Measurements from ENCODE around the gene NAA10. TPM values are rescaled to one million over a fixed set of nuclear protein-coding genes. Genes with fewer than 3 reads are reported as not detected.

The NAA10 gene
- total RNA-seq, 1 experiment from 2014 or later = 124 TPM

DNA sequence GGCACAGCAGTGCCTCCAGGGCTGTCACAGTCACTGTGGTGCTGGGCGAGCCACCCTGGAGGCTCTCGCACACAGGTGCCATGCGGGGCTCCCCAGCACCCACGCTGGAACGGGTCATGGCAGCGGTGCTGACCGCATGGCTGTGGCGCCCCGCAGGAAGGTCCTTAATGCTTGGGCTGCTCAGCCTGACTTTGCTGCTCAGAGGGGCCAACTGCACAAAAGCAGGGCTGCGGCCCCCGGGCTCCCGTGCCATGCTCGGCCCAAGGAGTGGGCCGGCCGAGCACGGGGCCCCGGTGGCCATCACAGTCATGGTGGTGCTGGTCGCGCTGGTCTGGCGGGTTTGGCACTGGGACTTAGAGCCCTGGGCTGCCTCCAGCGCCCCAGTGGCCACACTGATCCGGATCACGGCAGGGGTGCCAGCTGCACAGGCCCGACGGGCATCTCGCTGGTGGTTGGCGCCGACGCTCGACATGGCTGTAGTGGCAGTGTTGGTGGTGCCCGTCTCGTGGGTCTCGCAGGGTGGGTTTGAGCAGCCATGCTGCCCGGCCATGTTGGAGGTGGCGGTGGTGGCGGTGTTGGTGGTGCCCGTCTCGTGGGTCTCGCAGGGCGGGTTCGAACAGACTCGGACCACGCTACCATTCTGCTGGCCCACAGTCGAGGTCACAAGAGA is 19.9 kb upstream of the NAA10 start:
- TSS peak; percentile 8 for BruUV-seq (replicated peaks)
- no peak for ATAC-seq

More for the DNA sequence above, 19.9 kb upstream of the NAA10 start:
- peaks cover 0 to 19% of the 10 kb centered on the region in 2 experiments; a peak in 1 of 4 replicates for H3K36me3 ChIP-seq (ENCODE audit: control insufficient read depth in 1 of 2, insufficient read depth in 2 of 2, low read length in 2 of 2)
- no peaks in the 10 kb centered on the region for H4K20me1 ChIP-seq (ENCODE audit: insufficient read depth)
- ChIA-PET POLR2A (no interaction called here), CTCF (no interaction called here), RAD21 (ENCODE audit: low non-redundant PET in 1 of 2, low total read pairs in 2 of 2, uncharacterized antibody in 2 of 2, unreplicated experiment in 2 of 2) (no interaction called here)
- H3K4me1 ChIP-seq (ENCODE audit: control insufficient read depth in 1 of 2, insufficient read depth in 2 of 2, low read length in 2 of 2) = no peaks in the 10 kb centered on the region
- no peak overlapping the region for H2AFZ ChIP-seq (ENCODE audit: low read depth, low read length, poor library complexity, severe bottlenecking)
- no peak overlapping the region for H3K27ac ChIP-seq (ENCODE audit: low read depth, low read length)
- H3K27me3 ChIP-seq (ENCODE audit: insufficient read depth, low read length) = no peaks in the 10 kb centered on the region
- no peaks in the 10 kb centered on the region for H3K9me2 ChIP-seq (ENCODE audit: insufficient read depth)
- no peak overlapping the region for H3K4me3 ChIP-seq (replicated peaks in 1 of 2; ENCODE audit: low read depth in 1 of 2, low read length in 2 of 2)
- intact Hi-C loops (cut with micrococcal nuclease) = no loop called here
- no peak overlapping the region for H3K9ac ChIP-seq (ENCODE audit: low read length)
- H3K4me2 ChIP-seq (ENCODE audit: low read length) = no peak overlapping the region
- H3K79me2 ChIP-seq (ENCODE audit: insufficient read depth, low read length) = no peaks in the 10 kb centered on the region; the same call in 1 of the 2 replicates
- TF ChIP-seq, protein P1, sequence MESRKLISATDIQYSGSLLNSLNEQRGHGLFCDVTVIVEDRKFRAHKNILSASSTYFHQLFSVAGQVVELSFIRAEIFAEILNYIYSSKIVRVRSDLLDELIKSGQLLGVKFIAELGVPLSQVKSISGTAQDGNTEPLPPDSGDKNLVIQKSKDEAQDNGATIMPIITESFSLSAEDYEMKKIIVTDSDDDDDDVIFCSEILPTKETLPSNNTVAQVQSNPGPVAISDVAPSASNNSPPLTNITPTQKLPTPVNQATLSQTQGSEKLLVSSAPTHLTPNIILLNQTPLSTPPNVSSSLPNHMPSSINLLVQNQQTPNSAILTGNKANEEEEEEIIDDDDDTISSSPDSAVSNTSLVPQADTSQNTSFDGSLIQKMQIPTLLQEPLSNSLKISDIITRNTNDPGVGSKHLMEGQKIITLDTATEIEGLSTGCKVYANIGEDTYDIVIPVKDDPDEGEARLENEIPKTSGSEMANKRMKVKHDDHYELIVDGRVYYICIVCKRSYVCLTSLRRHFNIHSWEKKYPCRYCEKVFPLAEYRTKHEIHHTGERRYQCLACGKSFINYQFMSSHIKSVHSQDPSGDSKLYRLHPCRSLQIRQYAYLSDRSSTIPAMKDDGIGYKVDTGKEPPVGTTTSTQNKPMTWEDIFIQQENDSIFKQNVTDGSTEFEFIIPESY (IDR thresholded peaks at IDR 0.05; ENCODE audit: extremely low read depth, insufficient replicate concordance, low read length) = no peak
- TF ChIP-seq ELF1 (IDR thresholded peaks at IDR 0.05; ENCODE audit: borderline replicate concordance, low read depth) (no peak), EZH2phosphoT487 (IDR thresholded peaks at IDR 0.05; ENCODE audit: borderline replicate concordance) (no peak), TCF7L2 (IDR thresholded peaks at IDR 0.05; ENCODE audit: borderline replicate concordance, extremely low read depth, insufficient read depth, insufficient read length) (no peak), CBX3 (IDR thresholded peaks at IDR 0.05; ENCODE audit: low read depth) (no peak), RAD21 (IDR thresholded peaks at IDR 0.05; ENCODE audit: low read depth) (no peak)
- no peak for DNase-seq (ENCODE audit: low read depth, low spot score)
- no peaks in the 10 kb centered on the region for H3K9me3 ChIP-seq (ENCODE audit: control insufficient read depth in 1 of 2, insufficient read depth in 1 of 2, low read depth in 1 of 2, low read length in 2 of 2)
